Kidney (tissue), 14 donors: ENCODE measurements around the gene PDE9A. TPM values are rescaled to one million over a fixed set of nuclear protein-coding genes. Genes with fewer than 3 reads are reported as not detected.
A peak's percentile ranks its signal among the peaks of the same experiment; 100 is the strongest.

Experiments used
- DNase-seq, 5 donors: peaks; one replicate each; pipeline ENCODE4 v3.0.0-alpha.2; 2013 to 2020
- FAIRE-seq: peaks from 2 replicates; lab custom pipeline; 2012; peaks lifted over from hg19 to GRCh38; lab: Jason Lieb, UNC
- H3K27ac ChIP-seq, 2 donors: one replicate each; pipeline ENCODE4 v1.7.0; 2013; ENCODE audit warnings: low read depth in 2 of 2, low read length in 2 of 2, inconsistent platforms in 1 of 2
- H3K27me3 ChIP-seq: one replicate; pipeline ENCODE4 v1.7.1; 2013; ENCODE audit warnings: low read length, inconsistent platforms; ENCODE audit not compliant: control insufficient read depth, insufficient read depth
- H3K36me3 ChIP-seq, 3 donors: one replicate each; pipeline versions ENCODE4 v1.7.0 to v1.7.1; 2013; ENCODE audit warnings: low read length in 3 of 3, control low read depth in 1 of 3, inconsistent platforms in 1 of 3; ENCODE audit not compliant: insufficient read depth in 3 of 3, control insufficient read depth in 2 of 3
- H3K4me1 ChIP-seq, 3 donors: one replicate each; pipeline versions ENCODE4 v1.7.0 to v1.7.1; 2013; ENCODE audit warnings: low read length in 3 of 3, inconsistent platforms in 1 of 3, low read depth in 1 of 3; ENCODE audit not compliant: control insufficient read depth in 2 of 3, insufficient read depth in 2 of 3
- H3K4me3 ChIP-seq, 3 donors: one replicate each; pipeline versions ENCODE4 v1.7.0 to v1.8.1; 2013; ENCODE audit warnings: low read length in 3 of 3, control low read depth in 1 of 3, inconsistent platforms in 1 of 3
- H3K9ac ChIP-seq, 3 donors: one replicate each; pipeline versions ENCODE4 v1.7.0 to v1.7.1; 2013; ENCODE audit warnings: low read length in 3 of 3, control low read depth in 1 of 3, inconsistent platforms in 1 of 3
- H3K9me3 ChIP-seq, 3 donors: one replicate each; pipeline versions ENCODE4 v1.7.0 to v1.7.1; 2013; ENCODE audit warnings: low read length in 3 of 3, control low read depth in 1 of 3, inconsistent platforms in 1 of 3; ENCODE audit not compliant: control insufficient read depth in 2 of 3, insufficient read depth in 1 of 3
- CTCF ChIP-seq: IDR thresholded peaks from 3 replicates; pipeline ENCODE4 v1.5.1; 2012; ENCODE audit warnings: mild to moderate bottlenecking, moderate library complexity, borderline replicate concordance; ENCODE audit not compliant: insufficient read depth; ENCODE audit errors: extremely low read depth
- intact Hi-C: fragments of 100-400 bp; cut with DNase I; formaldehyde crosslinking; loops from one replicate; pipeline ENCODE4 v1.11.1; 2022
- polyA plus RNA-seq: library from polyadenylated mRNA; stranded (reverse); fragments of 350-450 nt; fragmentation: Illumina TruSeq; extraction: RNeasy Lipid Tissue Mini Kit (QIAGEN cat#74804); gene quantifications from one replicate; pipeline ENCODE4 v1.2.3, GENCODE V29; 2014; ENCODE audit warnings: low read depth, low replicate concordance; ENCODE audit not compliant: insufficient read depth
- total RNA-seq: library from RNA; stranded (reverse); fragmentation: NEBNext Ultra II Directional; extraction: Animal tissue kit (Norgen Biotek cat#: 25700); gene quantifications from one replicate; pipeline ENCODE4 v1.2.1, GENCODE V29; 2021
- donor health status: control.
- donor health status: control.
- donor health status: control.
- donor health status: control.
- donor health status: control.
- donor health status: DM: yes; HTN: yes; CAD: no.
- donor health status: Normal renal cell carcinoma (clear cell type).

PDE9A gene
- total and polyA plus RNA-seq, 2 donors from 2014 or later: 30.1 to 39.0 TPM

DNA sequence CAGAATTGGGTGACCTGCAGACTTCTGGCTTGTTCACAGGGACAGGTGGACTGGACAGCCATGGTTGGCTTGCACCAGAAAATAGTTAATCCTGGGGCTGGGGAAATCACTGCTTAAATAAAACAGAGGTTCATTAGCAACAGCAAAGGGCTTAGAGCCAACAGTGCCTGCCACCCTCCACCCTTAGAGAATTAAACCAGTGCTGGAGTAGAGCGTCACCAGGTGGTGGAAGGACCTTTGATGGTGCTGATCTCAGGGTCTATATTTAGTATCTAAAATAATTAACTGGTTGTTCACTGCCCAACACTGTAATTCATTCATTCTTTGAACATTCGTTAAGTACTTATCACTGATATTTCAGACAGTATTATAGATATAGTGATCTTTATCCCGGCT lies 34.7 kb upstream of the PDE9A start:
- no peak overlapping the region for H3K4me3 ChIP-seq
- no peak overlapping the region for H3K9ac ChIP-seq
- no peaks in the 10 kb centered on the region for H3K27me3 ChIP-seq
- DNase-seq: peak in 2 of 5 donors; percentile 24 to 48
- H3K9me3 ChIP-seq: no peaks in the 10 kb centered on the region
- no peaks in the 10 kb centered on the region for H3K36me3 ChIP-seq
- H3K4me1 ChIP-seq: peaks cover 8 to 28% (median 26%) of the 10 kb centered on the region in 3 donors
- H3K27ac ChIP-seq: peak overlapping the region in 1 of 2 donors; percentile 4
- peak; percentile 50 for TF ChIP-seq CTCF
- intact Hi-C loops: no loop called here
- peak; percentile 13 for FAIRE-seq

DNA sequence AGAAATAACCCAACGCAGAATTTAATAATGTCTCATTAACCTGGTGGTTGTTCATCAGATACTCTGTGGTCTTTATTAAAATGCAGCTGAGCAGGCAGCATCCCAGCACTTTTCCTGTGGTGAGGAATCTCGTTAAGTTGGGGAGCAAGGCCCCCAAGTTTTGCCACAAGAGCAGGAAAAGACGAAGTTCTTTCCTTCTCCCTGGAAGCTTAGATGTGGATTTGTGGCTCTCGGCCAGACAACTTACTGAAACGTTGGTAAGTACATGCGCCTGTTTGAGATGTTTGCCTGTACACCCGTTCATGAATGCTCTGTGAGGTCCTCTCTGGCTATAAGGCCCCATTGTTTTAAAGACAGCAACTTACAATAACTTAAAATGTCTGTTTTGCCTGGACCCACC lies 34.3 kb upstream of the PDE9A start:
- Histone ChIP-seq H3K27ac (peak overlapping the region in 1 of 2 donors; percentile 55), H3K4me1 (peaks cover 10 to 32% (median 29%) of the 10 kb centered on the region in 3 donors), H3K9ac (no peak overlapping the region), H3K36me3 (no peaks in the 10 kb centered on the region), H3K27me3 (no peaks in the 10 kb centered on the region), H3K9me3 (no peaks in the 10 kb centered on the region), H3K4me3 (no peak overlapping the region)
- intact Hi-C loops: no loop called here
- DNase-seq (peak in 2 of 5 donors; percentile 9 to 12), FAIRE-seq (no peak)
- no peak for TF ChIP-seq CTCF

- no peak overlapping the region for H3K4me3 ChIP-seq
- no peak for TF ChIP-seq CTCF
- intact Hi-C loops: no loop called here
- peaks cover 10 to 39% (median 32%) of the 10 kb centered on the region in 3 donors for H3K4me1 ChIP-seq
- no peaks in the 10 kb centered on the region for H3K36me3 ChIP-seq
- DNase-seq (peak in 2 of 5 donors; percentile 35 to 57), FAIRE-seq (no peak)
- no peaks in the 10 kb centered on the region for H3K27me3 ChIP-seq
- H3K9ac ChIP-seq: no peak overlapping the region
- H3K9me3 ChIP-seq: no peaks in the 10 kb centered on the region
- peak overlapping the region in 1 of 2 donors; percentile 27 for H3K27ac ChIP-seq
Measured at GRCh38 chr21:42619841-42620240, 33.6 kb upstream of the PDE9A start.
